NB4 (cell line): ENCODE data around the gene ZSCAN9.

Experiments used
- CTCF ChIP-seq: IDR thresholded peaks from one replicate; pipeline ENCODE4 v1.5.1; 2012; ENCODE audit warnings: low read depth, low read length
- MYC ChIP-seq: IDR thresholded peaks from 2 replicates; pipeline ENCODE4 v1.6.1; 2011; ENCODE audit warnings: low read depth, low read length
- POLR2A ChIP-seq: IDR thresholded peaks from 2 replicates; pipeline ENCODE4 v1.6.1; 2011; ENCODE audit warnings: mild to moderate bottlenecking; ENCODE audit not compliant: insufficient read length; ENCODE audit errors: extremely low read depth

GRCh38 chr6:28274888-28275287, 49.8 kb downstream of the ZSCAN9 start:
- no peak for TF ChIP-seq POLR2A
- no peak for TF ChIP-seq CTCF
- TF ChIP-seq MYC, result no peak
